ENCODE measurements around the gene TASP1.

DNA sequence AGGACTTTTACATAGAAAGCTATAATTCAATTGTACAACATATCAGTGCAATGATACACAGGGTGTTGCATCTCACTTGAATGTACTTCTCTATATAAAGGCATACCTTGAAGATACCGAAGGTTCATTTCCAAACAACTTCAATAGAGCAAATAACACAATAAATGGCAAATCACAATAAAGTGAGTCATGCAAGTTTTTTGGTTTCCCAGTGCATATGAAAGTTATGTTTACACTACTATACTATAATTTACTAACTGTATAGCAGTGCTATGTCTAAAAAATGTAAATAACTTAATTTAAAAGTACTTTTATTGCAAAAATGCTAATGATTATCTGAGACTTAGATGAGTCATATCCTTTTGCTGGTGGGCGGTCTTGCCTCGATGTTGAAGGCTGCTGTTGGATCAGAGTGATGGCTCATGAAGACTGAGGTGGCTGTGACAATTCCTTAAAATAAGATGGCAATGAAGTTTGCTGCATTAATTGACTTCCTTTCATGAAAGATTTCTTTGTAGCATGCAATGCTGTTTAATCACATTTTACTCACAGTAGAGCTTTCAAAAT, 188.8 kb downstream of the TASP1 start:
- TF ChIP-seq BHLHE40 (IDR thresholded peaks at IDR 0.05; ENCODE audit: borderline replicate concordance) (no peak), ZNF384 (IDR thresholded peaks at IDR 0.05) (no peak), HDGF (IDR thresholded peaks at IDR 0.05; ENCODE audit: borderline replicate concordance) (no peak), ELF4 (IDR thresholded peaks at IDR 0.05) (no peak), TARDBP (IDR thresholded peaks at IDR 0.05) (no peak)

Measured in HEK293T (cell line).